AML-193 (cell line): ENCODE data around the gene TNK2.
"Not testable (repeated sequence)": the region's sequence is repeated elsewhere in the genome, so short reads cannot be mapped to it uniquely, and the experiment has no call there.

Experiments used
- DNase-seq, 2 experiments: peaks; one replicate each; lab custom pipeline; 2025; lab: John Stamatoyannopoulos, UW

Gene TNK2

DNA sequence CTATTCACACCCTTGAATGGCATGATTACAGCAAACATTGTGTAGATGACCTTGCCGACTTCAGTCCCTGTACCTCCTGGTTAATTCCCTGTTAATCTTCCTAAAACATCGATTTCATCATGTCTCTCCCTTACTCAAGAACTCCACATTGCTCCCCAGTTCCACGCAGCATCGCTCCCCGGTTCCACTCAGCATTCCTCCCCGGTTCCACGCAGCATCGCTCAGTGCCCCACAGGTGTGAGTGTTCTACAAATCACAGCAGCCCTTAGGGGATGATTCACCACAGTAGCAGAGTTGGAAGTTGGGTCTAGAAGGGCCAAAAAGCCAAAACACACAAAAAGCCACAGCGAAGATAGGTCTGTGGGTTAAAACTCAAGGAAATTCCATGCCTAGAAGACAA is 8.6 kb upstream of the TNK2 start:
- no peak for DNase-seq

DNA sequence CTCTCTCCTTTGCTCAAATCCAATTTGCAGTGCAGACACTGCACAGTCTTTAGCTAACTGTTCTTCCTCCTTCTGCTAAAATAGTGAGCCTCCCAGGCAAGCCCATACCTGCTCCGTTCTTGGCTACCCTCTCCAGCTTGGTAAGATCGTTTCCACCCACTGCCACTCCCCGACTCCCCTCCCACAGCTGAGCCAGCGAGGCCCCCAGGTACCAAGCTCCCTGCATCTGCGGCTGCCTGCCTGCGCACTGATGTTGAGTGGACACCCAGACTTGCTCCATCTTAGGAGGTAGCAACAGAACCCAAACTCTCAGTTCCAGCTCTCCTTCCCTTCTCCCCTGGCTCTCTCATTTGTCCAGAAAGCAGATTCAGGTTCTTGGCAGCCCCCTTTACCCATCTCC is 7.9 kb upstream of the TNK2 start:
- DNase-seq, result no peak

DNA sequence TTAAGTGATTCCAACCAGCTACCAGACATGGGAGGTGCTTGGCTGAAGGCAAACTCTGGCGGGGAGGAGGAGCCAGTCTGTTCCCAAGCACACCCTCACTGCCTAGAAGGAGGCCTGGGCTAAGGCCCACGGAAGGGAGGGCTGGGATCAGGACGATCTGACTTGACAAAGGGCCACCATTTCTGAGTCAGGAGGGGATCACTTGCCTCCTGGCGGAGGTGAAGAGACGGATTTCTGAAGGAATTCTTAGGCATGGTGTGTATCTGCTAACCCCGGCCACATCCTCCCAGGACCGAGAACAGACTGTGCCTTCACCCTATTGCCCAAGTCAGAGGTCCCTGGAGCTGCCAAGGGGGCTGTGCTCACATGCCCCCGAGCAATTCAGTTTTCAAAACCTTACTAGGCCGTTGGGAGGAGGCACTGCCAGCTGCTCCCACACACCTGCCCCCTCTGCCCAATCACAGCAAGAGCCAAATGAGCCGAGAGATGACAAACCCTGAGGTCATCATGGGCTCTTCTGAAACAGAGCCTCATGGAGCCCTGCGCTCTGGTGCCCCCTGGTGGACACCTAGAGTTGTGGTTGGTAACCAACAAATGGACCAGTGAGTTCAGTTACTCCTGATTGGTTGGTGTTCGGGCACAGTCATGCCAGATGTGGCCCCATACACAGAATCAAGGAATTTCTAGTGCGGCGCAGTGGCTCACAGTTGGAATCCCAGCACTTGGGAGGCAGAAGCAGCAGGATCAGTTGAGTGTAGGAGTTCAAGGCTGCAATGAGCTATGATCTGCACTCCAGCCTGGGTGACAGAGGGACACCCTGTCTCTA is 6.5 kb upstream of the TNK2 start:
- DNase-seq, result no peak

DNA sequence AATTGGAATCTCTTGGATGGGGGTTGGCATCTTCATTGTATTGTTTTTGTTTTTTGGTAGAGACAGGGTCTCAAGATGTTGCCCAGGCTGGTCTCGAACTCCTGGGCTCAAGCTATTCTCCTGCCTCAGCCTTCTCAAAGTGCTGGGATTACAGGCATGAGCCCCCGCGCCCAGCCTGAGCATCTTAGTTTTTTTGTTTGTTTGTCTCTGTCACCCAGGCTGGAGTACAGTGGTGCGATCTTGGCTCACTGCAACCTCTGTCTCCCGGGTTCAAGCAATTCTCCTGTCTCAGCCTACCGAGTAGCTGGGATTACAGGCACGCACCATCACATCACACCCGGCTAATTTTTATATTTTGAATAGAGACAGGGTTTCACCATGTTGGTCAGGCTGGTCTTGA is 5.8 kb upstream of the TNK2 start:
- DNase-seq, result not testable (repeated sequence)

DNA sequence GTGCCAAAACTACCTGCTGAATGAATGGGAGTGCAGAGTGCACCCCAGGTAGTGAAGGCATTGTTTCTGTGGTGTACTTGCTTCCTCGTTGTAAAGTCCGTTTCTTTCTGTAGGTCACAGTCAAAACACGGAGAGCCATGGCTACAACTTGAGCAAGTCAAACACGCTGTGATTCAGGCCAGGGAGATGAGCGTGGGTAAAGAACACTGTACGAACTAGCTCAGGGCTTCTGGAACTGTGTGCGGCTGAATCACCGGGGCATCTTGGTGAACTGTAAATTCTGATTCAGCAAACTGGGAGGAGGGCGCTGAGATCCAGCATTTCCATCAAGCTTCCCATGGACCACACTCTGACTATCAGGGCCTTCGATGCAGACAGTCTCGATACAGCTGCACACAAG is 5.0 kb upstream of the TNK2 start:
- DNase-seq, result no peak

DNA sequence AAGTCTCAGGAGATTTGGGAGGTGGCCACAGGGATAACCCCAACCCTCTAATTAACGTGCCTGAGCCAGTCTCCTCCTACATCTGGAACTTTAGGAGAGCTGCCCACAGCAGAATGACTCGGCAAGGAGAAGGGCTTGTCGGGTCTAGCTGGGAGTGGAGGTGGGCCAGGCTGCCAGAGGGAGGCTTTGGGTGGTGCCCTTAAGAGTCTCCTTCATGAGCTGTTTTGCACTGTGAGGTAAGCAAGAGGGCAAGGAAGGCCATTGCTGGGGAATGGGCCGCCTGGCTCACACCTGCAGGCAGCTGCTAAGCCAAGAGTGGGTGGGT is 3.6 kb upstream of the TNK2 start:
- DNase-seq, result no peak

DNA sequence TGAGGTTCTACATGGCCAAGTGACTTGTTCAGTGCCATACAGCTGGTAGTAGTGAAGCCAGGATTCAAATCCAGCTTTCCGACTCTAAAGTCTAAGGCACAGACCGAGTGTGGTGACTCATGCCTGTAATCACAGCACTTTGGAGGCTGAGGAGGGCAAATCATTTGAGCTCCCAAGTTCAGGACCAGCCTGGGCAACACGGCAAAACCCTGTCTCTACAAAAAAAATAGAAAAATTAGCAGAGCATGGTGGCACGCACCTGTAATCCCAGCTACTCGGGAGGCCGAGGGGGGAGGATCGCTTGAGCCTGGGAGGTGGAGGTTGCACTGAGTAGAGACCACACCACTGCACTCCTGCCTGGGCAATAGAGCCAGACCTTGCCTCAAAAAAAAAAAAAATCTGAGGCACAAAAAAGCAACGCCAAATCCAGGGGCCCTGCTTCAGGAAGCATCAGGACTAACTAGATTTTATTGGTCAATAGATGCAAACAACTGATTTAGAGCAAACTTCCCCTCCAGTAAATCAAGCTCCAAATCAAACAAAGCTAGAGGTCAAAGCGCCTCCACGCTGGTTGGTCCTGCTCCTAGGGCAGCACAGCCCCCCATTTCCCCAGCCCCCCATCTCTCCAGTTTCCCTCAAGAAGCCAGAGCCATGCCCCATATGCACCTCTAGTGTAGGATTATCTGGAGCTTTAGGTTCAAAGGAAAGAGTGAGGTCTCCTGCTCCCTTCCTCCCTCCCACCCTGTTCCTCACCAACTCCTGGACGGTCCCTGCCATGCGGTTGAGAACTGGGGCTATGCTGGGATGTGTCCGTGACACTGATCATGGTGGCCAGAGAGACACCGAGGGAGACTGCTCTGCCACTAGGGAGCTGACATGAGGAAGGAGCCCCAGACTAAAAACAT is 2.9 kb upstream of the TNK2 start:
- DNase-seq, result no peak

DNA sequence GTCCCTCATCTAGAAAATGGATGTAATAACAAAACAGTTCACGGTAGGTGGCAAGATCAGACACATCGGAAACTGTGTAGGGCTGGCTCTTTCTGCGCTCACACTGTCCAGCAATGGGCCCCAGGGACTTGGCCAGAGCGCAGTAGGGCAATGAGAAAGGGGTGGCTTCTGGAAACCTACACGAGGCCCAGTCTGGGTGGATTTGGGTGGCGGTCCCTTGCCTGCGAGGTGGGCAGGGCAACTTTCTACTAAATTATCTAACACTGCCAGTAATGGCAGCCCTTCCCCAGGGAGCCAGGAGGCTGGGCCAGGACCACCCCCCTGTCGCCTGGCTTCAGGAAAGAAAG is 2.1 kb upstream of the TNK2 start:
- DNase-seq, result no peak

DNA sequence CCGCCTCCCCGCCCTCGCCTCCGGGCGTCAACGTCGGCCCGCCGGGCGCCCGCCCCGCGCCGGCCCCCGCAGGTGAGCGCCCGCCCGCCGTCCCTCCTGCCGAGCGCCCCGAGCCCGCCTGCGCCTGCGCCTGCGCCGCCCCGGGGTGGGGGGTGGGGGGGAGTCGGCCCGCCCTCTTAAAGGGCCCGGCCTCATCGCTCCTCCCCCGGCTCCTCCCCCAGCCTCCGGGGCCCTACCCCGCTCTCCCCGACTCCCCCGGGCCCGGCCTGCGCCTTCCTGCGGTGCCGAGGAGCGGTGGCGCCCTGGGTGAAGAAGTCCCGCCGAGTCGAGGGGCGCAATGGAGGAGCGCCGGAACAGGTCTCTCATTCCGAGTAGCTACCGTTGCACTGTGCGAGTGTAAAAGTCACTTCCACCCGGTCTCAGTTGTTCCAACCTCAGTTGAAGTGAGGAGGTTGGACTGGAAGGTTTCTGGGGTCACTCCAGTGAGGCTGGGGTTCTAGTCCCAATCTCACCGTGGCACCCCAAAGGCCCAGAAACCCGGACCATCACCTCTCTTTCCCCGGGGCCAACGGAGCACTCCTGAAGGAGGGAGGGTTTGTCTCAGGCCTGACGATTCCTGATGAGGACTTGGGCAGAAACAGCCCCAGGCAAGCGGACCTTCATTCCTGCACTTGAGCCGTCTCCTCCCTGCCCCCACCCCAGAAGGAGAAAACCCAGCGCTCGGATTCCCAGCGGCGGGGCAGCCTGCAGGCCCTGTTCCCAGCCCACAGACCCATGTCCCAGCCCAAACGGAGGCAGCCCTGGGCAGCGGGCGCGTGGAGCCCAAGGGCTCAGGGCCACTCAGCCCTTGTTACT is 1.5 kb upstream of the TNK2 start:
- peak; percentile 72 to 77 for DNase-seq

DNA sequence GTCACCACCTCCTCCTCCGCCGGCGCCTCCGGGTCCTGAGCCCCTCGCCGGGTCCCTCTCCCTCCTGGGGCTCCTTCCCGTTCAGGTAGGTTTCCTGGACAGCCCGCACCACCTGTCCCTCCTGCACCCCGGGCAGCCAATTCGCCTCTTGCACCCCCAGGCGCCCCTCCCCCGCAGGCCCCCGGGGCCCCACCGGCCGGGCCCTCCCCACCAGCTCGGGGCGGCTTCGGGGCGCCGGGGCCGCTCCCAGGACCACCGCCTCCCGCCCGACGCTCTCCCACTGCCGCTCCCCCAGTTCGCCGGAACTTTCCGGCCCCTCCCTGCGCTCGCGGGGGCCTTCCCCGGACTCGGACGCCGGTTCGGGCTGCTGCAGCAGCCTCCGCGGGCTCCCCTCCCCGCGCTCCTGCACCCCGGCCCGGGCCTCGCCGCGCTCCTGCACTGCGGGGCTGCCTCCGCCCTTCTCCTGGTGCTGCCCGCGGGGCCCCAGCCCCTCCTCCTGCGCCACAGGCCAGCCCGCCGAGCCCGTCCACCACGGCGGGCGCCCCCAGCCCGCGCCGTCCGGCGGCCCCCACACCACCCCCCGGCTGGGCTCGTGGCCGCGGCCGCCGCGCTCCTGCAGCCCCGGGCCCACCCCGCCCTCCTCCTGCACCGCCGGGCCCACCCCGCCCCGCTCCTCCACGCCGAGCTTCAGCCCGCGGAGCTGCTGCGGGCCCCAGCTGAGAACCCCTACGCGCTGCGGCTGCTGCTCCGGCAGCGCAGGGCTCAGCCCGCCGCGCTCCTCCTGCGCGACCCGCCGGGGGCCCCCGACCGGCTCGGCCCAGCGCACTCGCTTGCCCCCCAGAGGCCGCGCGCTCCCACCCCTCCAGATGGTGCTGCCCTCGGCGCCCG is 587 bp upstream of the TNK2 start:
- DNase-seq, result no peak

DNA sequence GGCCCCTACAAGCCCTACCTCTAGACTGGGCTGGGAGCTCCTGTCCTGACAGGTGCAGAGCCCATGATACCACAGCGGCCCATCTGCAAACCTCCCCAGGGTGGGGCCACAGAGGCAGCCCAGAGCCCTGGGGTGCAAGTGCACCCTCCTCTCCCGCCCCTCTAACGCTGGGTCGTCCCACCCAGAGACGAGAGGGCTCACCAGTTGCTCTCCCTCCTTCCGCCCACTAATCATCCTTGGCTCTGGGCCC is 742 bp downstream of the TNK2 start:
- no peak for DNase-seq

DNA sequence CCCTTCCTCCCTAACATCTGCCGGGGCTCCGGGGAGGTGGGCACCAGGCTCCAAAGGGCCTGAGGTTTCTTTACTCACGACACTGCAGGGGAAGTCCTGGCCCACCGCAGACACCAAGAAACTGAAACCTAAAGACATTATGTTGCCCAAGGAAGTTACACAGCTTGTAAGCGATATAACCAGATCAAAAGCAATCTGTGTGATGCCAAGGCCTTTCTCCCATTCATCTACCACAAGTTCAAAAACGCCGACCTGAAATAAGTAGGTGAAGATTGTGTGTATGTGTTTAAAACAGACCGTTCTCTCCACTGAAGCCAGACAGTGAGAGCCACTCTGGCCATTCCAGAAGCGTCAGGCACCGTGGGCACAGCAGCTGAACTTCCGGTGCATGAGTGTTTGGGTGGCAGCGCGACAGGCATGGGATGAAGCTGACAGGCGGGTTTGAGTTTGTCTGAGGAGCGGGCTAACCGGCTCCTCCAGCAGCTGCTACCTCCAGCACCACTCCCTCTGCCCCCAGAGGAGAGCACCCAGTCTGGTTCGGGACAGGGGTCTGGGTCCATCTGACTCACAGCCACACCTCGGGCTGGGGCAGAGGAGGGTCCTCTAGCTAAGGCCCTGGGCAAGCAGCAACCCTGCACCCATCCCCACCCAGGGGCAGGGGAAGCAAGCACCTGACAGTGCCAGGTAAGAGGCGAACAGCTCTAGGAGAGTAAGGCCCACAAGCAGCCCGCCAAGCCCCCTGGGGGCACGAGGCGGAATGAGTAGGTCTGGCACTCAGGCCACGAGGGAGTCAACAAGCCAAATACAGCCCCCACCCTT is 1.3 kb downstream of the TNK2 start:
- peak; percentile 58 to 65 for DNase-seq

DNA sequence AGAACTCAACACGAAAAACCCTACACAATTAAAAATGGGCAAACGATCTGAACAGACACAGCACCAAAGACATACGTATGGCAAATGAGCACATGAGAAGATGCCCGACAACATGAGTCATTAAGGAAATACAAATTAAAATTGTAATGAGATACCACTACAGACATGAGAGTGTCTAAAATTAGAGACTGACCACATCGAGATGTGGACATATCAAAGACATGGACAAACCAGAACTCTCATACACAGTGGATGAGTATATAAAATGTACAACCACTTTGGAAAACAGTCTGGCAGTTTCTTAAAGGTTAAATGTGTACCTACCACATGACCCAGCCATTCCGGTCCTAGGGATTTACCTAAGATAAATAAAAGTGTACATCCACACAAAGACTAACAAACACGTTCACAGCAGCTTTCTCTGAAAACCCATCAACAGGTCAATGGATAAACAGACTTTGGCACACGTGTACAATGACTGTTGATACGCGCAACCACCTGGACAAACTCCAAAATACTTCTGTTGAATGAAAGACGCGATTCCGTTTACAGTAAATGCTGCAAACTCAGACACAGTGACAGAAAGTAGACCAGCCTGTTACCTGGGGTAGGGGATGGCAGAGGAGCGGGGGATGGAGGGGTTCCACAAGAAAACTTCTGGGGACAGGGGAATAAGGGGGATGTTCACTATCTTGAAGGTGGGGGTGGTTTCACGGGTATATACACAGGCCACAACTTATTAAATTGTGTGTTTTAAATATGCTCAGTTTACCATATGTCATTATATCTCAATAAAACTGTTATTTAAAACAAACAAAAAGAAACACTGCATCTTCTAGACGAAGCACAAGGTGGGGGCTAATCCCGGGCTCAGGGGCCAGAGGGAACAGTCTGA is 2.1 kb downstream of the TNK2 start:
- DNase-seq, result peak; percentile 7 to 30

DNA sequence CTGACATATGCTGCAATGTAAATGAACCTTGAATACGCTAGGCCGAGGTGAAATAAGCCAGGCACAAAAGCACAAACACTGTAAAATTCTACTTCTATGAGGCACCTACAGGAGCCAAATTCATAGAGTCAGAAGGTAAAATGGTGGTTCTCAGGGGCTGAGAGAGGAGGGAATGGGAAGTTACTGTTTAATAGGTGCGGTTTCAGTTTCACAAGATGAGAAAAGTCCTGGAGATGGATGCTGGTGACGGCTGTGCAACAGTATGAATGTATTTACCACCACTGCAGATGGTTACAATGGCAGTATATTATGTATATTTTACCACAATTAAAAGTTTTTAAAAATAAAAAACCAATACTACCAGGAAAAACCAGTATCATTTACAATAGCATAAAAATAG is 4.0 kb downstream of the TNK2 start:
- peak; percentile 68 to 74 for DNase-seq

DNA sequence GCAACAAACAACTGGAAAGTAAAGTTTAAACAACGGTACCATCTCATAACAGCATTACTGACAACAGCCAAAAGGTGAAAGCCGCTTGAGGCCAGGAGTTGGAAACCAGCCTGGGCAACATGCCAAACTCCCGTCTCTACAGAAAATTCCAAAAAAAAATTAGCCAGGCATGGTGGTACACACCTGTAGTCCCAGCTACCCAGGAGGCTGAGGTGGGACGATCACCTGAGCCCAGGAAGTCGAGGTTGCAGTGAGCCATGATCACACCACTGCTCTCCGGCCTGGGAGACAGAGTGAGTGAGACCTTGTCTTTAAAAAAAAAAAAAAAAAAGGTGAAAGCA is 4.4 kb downstream of the TNK2 start:
- no peak for DNase-seq

DNA sequence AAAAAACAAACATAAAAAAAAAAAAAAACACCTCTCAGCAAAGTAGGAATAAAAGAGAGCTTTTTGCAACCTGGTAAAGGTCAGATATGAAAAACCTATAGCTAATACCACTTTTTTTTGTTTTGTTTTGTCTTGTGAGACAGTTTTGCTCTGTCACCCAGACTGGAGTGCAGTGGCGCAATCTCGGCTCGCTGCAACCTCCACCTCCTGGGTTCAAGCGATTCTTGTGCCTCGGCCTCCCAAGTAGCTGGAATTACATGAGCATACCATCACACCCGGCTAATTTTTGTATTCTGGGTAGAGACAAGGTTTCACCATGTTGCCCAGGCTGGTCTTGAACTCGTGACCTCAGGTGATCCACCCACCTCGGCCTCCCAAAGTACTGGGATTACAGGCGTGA is 5.7 kb downstream of the TNK2 start:
- not testable (repeated sequence) for DNase-seq

DNA sequence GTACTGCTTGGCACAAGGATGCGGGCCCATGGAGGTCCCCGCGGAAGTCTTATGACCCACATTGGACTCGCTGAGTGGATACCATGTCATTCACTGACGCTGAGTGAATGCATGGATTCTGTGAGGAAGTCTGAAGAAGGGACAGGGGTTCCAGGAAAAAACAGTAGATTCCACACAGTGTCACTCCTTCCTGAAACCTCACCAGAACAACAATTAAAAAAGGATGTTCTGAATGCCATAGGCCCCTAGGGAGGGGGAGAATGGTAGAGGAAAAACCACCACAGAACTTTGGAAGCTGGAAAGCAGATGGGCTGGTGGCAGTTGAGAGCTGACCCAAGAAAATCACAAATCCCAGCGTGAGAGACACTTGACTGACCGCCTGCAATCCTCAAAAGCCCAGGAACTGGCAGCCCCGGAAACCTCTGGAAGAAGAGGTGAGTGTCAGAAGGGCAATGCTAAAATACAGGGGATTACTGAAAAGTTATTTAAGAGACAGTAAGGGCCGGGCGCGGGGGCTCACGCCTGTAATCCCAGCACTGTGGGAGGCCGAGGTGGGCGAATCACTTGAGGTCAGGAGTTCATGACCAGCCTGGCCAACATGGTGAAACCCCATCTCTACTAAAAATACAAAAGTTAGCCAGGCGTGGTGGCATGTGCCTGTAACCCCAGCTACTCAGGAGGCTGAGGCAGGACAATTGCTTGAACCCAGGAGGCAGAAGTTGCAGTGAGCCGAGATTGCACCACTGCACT is 6.3 kb downstream of the TNK2 start:
- not testable (repeated sequence) for DNase-seq

DNA sequence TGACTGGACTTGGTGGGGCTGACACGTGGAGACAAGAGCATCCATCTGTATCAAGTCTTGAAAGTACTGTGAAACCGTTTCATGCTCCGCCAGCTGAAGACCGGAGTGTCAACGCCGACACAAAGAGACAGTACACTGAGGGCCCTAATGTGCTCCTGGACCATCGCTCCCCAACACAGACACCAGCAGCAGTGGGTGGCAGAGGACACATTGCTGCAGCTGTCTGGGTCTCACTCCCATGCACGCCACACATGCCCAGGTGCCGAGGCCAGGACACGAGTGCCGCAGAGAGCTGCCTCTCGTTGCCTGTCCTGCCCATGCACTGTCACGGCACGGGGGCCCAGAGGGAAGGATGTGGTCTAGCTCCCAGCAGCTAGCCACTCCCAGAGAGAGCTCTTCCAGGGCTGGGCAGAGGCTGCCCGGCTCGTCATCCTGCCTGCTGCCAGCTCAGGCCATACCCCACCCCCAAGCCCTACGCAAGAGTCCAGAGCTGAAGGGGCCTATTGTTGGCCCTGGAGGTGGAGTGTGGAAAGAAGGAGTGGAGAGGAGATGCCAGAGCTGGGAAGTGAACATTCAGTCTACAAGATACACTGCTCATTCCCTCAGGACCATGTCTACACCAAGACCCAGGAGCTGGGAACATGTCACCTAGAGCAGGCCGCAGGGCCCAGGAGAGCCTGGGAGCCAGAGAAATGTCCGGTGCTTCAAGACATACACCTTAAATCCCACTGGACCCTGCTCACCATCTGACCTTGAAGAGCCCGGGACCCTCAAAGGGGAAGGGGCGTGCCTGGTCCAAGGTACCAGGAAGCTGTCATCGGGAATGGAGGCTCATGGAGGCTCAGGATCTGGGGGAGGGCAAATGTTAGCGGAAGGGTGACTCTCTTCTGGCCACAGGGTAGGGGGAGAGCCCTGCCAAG is 7.7 kb downstream of the TNK2 start:
- peak; percentile 93 to 95 for DNase-seq
